GM19468 (cell line): ENCODE data around the gene ENTREP3.
A peak's percentile ranks its signal among the peaks of the same experiment; 100 is the strongest.
"Not testable (repeated sequence)": the region's sequence is repeated elsewhere in the genome, so short reads cannot be mapped to it uniquely, and the experiment has no call there.

Experiments used
- ATAC-seq: cut with Tn5 transposase; IDR thresholded peaks from one replicate; pipeline ENCODE4 v1.9.1; 2021; ENCODE audit warnings: mild to moderate bottlenecking, moderate library complexity, moderate number of reproducible peaks; ENCODE audit not compliant: unreplicated experiment; ENCODE audit errors: extremely low read depth

Gene ENTREP3

DNA sequence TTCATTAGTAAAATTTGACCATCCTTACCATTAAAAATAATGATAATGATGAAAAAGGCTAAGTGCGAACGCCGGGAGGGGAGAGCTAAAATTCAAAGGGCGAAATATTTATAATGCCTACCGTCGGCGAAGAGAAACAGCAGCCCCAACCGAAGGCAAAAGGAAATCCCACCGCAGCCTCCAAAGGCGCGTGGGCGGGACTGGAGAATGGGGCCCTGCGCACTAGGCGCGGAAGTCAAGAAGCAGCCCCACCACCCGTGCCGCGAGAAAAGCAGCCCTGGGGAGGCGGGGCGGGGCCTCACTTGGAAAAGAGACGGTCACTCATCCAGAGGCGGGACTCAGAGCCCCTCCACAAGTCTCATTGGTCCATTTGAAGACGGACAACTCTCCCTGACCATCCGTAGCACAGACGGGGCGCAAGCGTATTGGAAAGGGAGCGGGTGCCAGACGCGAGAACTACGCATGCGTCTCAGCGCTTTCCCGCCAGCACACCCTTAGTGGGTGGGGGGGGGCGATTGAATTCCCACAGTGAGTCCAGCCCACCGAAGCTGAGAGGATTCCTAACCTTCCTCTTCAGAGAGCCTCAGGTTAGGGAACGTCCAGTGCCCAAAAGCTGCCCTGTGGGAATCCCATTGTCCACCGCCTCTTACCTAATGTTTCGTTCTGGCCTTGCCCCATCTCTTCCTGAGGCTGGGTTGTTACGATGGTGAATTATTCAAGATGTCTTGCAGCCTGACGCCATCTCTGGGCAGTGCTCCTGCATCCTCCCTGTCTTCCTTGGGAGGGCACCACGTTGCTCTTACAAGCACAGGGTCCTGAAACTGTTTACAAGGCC lies 27.8 kb downstream of the ENTREP3 start:
- peak; percentile 89 for ATAC-seq

GRCh38 chr1:155226910-155227260 lies 28.4 kb downstream of the ENTREP3 start:
- ATAC-seq = no peak

GRCh38 chr1:155226188-155226909 lies 28.9 kb downstream of the ENTREP3 start:
- ATAC-seq = no peak

DNA sequence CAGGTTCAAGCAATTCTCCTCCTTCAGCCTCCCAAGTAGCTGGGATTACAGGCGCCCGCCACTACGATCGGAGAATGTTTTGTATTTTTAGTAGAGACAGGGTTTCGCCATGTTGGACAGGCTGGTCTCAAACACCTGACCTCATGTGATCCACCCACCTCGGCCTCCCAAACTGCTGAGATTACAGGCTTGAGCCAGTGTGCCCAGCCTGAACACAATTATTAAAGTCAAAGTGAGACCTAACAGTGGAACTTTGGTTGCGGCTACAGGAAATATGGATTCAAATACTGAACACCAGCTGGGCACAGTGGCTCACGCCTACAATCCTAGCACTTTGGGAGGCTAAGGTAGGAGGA lies 29.9 kb downstream of the ENTREP3 start:
- ATAC-seq = not testable (repeated sequence)

GRCh38 chr1:155223047-155223446 lies 32.2 kb downstream of the ENTREP3 start:
- ATAC-seq = no peak

DNA sequence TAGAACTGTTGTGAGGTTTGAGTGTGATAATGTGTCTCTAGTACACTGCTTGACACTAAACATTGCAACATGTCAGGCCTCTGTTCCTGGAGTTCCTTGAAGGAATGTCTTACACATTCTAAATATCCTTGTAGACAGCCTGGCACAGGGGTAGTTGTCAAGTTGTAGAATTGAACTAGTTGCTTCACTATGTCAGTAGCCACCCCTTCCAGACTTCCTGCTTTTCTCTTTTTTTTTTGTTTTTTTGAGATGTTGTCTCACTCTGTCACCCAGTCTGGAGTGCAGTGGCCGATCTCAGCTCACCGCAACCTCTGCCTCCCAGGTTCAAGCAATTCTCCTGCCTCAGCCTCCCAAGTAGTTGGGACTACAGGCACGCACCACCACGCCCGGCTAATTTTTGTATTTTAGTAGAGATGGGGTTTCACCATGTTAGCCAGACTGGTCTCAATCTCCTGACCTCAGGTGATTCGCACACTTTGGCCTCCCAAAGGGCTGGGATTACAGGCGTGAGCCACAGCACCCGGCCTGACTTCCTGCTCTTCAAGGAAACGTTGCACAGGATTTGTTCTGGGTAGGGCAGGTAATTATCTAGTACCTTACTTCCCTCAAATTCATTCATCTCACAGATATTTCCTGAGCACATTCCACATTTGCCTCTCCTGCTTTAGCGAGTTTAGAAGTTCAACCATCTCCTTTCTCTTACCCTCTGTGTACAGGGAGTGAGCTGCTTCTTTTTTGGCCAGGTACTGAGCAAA lies 34.9 kb downstream of the ENTREP3 start:
- not testable (repeated sequence) for ATAC-seq

DNA sequence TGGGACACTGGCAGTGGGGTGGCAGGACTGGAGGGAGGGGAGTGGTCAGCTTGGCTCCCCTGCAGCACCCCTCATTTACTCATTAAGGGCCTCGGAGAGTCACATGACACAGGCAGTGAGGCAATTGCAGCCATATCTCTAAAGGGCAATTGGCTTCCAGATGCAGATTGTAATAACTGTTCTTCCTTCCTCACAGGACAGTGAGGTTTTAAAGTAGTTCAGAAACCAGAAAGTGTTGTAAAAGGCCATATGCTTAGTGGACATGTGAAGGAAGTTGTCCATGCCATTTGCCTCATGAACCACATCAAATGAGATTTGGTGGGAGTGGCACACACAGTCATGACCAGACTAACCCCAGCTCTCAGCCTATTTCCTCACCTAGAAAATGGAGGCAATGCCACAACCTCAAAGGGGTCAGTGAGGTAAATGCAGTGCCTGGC lies 35.7 kb downstream of the ENTREP3 start:
- ATAC-seq = no peak

DNA sequence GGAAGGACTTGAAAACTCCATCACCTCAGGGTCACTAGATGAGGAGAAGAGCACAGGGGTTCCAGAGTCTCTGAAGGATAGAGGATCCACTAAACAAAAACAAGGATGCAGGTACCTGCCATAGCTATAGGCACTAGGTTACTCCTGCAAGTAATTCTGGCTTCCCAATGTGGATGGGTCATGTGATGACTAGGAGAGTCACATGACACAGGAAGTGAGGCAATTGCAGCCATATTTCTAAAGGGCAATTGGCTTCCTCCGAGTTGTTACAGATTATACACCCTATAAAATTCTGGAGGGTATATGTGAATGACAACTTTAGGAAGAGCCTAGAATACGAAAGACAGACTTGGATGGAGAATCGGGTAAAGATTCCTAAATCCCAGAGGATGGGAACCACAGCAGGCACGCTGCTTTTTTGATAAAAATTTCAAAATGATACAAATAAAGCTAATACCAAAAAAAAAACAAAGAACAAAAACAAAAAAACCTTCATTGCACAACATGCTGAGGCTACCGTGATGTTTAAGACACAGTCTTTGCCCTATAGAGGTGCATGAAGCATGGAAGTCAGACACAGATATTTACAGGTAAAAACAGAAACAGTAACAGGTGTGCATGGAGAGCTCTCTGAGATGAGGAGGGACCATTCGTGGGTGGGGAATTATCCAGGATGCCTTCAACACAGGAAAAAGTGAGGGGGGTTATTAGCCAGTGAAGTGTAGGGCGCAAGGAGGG lies 36.3 kb downstream of the ENTREP3 start:
- ATAC-seq = no peak

GRCh38 chr1:155214702-155215101 lies 40.6 kb downstream of the ENTREP3 start:
- ATAC-seq = not testable (repeated sequence)

- not testable (repeated sequence) for ATAC-seq
Measured at GRCh38 chr1:155212051-155212440, 43.2 kb downstream of the ENTREP3 start.

GRCh38 chr1:155211381-155212050 lies 43.8 kb downstream of the ENTREP3 start:
- not testable (repeated sequence) for ATAC-seq

- ATAC-seq = no peak
Measured at GRCh38 chr1:155210314-155211104, 44.8 kb downstream of the ENTREP3 start.

DNA sequence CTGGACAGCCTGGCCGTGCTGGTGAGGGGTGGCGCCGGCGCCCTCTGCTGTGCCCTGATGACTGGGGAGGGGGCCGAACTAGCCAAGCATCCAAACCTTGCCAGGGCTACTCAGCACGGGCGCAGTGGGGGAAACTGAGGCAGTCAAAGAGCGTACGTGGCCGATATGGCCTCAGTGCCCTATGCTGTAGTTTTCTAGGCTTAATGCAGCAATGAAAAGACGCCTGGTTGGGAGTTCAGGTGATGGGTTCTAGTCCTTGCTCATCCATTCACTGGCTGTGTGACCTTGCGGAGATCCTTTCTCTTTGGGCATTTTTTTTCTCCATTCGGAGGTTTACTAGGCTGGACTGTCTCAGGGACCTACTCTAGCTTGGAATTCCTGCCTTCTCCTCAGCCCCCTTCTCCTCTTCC lies 46.0 kb downstream of the ENTREP3 start:
- ATAC-seq = no peak

GRCh38 chr1:155208541-155209311 lies 46.6 kb downstream of the ENTREP3 start, which contains the start of gene MTX1:
MTX1 (plus strand) TSS chr1:155208695; CDS start chr1:155208805, 110 bp downstream.
- no peak for ATAC-seq

DNA sequence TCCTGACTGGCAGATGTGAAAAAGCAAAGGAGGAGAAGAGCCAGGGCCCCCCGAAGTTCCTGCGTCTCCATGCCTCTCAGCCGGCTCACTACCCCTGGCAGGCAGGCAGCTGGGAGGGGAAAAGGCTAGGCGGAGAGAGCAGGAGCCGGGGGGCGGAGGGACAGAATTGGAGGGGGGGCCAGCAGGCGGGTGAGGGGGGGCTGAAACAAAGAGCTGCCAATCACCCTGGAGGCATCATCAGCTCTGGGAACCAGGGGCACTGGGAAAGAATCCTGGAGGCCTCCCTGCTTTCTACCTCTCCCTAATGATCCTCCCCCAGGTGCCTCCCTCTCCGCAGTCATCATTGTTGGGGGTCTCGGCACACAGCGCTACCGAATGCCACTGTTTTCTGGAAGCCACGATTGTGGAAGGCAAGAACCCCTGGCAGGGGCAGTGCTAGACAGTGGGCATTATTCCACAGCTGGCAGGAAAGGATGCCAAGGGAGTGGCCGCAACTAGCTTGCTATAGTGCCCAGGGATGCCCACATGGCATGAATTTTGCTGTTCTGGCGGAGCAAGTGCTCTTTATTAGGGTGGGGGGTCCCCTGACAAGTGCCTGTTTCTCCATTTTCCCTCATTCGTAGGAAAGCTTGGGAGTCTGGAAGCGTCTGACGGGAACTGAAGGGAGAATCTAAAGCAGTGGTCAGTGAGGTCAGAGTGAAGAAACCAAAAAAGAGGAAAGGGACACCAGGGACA lies 47.3 kb downstream of the ENTREP3 start, which contains the start of gene THBS3:
TSS of gene THBS3 (minus strand) at position 92 of the 735 bp plus-strand sequence. CDS start at position 71, 21 bp downstream.
- no peak for ATAC-seq

DNA sequence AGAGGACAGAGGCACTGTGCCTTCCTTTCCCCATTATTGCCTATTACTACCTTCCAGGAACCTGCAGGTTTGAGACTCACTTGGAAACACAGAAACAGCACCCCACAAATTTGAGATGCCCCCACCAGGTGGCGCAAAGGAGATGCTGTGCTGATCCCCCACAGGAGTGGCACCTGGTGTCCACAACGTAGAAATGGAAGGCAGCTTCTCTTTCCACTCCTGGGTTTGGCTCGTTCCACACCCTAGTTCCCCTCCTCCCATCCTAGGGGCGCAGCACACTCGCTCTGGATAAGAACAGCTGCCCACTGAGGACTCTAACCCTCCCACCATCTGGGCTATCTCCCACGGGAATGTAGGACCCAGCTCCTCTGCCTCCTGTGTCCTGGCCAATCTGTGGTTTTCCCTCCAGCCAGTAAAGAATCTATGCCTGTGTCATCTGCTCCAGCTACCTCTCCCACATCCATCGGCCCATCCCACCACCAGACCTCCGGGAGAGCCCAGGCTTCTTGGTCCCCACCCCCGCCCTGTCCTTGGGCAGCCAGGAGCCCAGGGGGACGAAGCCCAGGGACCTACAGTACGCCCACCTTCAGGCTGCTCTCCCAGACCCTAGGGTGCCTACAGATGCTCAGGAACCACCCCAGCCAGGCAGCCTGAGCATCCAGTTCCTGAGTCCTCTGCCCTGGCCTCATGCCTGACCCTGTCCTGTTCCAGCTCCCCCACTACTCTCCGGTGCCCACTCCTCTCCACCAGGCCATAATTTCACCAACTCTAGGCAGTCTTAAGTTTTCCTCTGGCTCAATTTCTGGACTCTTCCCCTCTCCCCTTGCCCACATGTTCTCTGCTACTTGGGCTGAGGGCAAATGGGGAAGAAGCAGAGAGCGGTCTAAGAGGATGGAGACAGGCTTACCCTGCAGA lies 48.1 kb downstream of the ENTREP3 start:
- no peak for ATAC-seq
